ENCODE measurements around the gene ADARB2.

ADARB2 gene

DNA sequence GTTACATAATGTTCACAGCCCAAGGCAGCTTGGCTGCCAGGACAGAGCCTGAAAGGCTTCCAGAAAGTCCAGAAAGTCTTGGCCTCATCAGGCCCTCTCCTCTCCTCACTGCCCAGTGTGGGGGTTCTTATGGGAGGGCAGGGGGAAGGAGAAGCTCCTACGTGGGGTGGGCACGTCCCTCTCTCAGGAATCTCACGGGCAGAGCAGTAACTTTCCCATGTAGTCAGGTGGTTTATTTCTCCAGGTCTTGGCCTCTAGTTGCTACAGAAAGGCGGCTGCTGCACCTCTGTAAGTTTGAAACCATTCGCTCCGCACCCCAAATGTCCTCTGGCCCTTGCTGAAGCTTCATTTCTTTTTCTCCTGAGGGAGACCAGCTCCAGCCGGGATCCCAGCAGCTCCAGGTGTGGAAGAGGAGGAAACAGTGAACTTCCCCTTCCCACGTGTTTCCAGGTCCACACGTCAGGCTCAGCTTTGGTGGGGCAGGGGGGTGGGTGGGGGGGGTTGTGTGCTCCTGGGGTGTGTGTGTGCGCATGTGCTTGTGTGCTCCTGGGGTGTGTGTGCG, 360.9 kb downstream of the ADARB2 start:
- no peak for DNase-seq

GRCh38 chr10:1375346-1376170, 361.8 kb downstream of the ADARB2 start:
- no peak for DNase-seq

DNA sequence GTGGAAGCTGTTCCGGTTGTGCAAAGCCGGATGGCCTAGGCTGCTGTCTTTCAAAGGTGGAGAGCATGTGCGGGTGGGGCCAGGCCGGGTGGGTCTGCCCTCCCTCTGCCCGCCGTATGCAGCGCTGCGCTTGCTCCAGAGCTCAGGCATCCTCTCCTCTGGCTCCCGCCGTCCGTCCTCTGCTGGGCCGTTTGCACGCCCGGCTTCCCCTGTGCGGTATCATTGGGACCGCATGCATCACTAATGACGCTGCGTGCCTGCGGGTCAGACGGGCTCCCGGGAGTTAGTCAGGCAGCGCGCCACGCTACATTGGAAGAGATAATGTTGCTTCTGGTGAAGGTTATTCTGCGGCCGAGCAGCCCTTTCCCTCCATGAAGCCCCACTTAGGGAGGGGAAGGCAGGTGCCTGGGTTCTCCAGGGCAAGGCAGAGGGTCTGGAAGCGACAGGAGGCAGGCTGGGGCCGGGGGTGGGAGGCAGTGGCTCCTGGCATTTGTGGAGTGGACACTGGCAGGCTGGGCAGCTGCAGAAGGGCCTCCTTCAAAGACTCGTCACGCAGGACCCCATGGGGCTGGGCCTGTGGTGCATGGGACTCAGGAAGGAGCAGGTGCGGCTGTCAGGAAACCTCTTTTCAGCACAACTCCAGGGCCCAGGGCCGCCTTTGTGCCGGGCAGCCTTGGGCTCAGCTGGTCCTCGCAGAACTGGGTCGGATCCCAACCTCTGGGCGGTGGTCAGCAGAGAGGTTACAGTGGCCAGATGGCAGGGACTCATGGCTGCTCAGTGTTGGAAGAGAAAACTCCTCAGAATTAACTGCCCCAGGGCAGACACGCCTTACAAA, 362.6 kb downstream of the ADARB2 start:
- DNase-seq = no peak

- DNase-seq = no peak
Observed at GRCh38 chr10:1373287-1373686, 364.0 kb downstream of the ADARB2 start.

- DNase-seq = no peak
Observed at GRCh38 chr10:1372212-1372611, 365.1 kb downstream of the ADARB2 start.

DNA sequence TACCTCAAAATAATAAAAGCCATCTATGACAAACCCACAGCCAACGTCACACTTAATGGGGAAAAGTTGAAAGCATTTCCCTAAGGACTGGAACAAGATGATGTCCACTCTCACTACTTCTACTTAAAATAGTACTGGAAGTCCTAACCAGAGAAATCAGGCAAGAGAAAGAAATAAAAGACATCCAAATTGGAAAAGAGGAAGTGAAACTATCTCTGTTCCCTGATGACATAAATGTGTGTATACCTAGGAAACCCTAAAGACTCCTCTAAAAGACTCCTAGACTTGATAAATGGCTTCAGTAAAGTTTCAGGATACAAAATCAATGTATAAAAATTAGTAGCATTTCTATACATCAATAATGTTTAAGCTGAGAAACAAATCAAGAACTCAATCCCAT, 367.0 kb downstream of the ADARB2 start:
- DNase-seq = no peak

DNA sequence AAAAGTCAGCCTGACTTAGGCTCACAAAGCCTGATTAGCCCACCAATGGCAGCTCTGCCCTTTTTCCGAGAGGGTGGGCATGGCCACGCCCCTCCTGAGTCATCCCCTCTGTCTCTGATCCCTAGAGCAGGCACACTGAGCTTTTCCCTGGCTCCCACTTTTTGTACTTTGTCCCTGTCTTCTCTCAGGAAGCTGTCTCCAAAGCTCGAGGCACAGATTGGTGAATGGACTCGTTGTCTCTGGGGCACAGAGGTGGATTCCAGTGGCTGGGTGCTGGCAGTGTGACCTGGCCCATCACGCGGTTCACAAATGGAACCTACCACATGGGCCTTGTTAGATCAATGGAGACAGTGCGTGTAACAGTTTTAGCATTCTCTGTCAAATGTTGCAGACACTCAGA, 367.7 kb downstream of the ADARB2 start:
- DNase-seq = no peak

DNA sequence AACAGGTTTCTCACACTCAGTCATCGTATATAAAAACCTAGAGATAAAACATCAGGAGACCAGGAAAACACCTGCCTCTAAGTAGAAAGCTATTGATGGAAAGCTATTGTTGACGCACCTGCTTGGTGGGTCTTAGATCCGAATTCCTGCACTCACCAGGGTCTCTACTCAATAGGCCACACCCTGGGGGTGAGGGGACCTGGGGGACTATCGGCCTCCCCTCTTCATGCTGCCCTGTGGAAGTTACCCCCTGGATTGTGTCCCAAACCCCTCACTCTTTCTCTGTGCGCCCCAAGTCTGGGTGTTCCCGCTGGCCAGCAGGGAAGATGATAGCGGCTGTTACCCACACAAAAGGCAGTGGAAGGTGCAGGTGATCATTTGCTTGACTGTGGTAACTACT, 368.1 kb downstream of the ADARB2 start:
- DNase-seq = no peak

GRCh38 chr10:1368842-1369171, 368.5 kb downstream of the ADARB2 start:
- DNase-seq = peak; percentile 47

GRCh38 chr10:1367938-1368841, 369.1 kb downstream of the ADARB2 start:
- no peak for DNase-seq

DNA sequence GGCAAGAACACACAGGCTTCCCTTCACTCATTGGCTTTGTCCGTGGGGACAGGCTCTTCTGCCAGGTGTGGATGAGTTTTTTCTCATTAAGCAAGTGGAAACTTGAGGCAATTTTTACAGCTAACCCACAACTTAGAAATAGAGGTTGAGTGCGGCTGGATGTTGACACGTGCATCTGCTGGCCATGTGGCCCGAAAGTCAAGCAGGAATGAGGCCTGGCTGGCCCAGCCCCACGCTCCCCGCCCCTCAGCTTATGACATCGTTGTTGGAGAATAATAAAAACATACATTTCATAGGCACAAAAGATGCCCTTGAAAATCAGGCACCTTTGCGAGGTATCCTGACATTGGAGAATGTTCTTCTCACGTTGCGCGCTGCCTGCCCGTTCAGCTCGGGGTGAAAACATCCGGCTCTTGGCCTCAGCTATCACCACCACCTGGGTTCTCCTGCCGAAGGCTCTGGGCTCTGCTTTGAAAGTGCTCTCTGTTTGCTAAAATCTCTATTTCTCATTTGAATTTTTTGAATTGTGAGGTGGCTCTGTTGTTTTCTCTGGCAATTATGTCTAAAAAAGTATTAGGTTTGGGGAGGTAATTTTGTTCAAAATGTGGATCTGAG, 370.4 kb downstream of the ADARB2 start:
- DNase-seq = no peak

DNA sequence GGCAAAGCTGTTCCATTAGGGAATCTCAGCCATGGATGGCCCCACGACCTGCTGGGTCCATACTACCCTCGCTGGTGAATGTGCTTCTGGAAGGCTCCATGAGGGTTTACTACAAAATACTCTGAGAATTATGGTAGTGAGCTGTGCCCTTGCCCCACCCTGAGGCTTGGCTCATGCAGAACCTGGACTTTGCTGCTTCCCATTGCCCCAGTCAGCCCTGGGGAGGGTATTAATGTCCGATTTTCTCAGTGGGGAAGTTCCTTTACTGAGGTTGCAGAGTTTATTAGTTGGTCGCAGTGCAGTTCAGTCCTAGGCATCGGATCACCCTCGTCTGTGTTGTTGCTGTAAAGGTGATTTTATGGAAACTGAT, 371.0 kb downstream of the ADARB2 start:
- DNase-seq = no peak

DNA sequence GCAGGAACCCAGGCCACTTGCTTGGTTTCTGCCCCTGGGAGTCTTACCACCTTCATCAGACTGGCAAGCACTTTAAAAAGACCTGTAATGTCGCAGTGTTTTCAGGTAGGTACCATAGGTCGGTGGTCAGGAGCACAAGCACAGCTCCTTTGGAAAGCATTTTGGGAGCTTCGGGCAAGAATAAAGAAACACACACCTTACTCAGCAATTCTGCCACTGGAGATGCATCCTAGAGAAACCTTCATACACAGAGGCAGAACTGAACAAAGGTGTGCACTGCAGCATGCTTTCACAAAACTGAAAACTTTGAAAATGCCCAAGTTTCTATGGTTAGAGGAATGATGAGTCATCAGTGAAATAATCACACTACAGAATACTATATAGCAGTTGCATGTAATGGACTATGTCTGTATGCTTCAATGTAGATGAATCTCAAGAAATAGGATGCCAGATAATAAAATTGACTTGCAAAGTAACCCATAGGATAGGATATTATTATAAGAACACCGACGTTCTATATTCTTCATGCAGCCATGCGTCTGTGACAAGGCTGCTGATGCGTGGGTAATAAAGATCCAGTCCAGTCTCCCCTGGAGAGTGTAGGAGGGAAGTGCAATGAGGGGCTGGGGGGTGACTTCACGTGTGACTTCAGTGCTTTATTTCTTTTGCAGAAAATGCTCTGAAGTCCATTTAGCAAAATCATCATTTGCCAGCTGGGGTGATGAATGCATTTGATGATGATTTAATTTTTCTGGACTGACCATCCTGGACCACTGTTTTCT, 371.6 kb downstream of the ADARB2 start:
- DNase-seq = no peak

- DNase-seq = no peak
Observed at GRCh38 chr10:1364151-1364910, 373.0 kb downstream of the ADARB2 start.

DNA sequence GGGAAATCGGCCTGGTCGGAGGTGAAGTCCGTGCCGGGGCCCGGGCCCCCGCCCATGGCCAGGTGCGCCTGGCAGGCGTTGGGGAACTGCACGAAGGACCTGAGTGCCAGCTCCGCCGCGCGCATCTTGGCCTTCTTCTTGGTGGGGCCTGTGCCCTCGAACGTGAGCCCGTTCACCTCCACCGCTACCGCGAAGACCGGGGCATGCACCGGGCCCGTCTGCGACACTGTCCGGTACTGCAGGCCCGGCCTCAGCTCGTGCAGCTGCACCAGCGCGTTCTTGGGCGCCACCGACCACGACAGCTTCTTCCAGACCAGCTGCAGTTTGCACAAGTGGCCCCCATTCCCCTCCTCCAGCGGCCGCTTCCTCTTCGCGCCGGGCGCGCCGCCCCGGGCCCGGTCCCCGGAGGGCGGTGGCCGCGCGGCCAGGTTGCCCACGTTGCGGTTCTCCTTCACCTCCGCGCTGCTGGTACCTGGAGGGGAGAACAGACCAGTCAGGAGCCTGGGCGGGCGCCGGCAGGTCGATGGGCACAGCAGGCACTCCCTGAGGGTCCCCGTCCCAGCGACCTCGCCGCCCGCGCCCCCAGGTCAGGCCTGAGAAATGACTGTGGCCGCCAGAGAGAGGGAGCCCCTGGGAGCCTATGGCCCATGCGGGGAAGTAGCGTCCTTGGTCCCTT, 373.7 kb downstream of the ADARB2 start:
- no peak for DNase-seq

- no peak for DNase-seq
Observed at GRCh38 chr10:1362589-1363445, 374.5 kb downstream of the ADARB2 start.

- DNase-seq = no peak
Observed at GRCh38 chr10:1361411-1362105, 375.8 kb downstream of the ADARB2 start.

DNA sequence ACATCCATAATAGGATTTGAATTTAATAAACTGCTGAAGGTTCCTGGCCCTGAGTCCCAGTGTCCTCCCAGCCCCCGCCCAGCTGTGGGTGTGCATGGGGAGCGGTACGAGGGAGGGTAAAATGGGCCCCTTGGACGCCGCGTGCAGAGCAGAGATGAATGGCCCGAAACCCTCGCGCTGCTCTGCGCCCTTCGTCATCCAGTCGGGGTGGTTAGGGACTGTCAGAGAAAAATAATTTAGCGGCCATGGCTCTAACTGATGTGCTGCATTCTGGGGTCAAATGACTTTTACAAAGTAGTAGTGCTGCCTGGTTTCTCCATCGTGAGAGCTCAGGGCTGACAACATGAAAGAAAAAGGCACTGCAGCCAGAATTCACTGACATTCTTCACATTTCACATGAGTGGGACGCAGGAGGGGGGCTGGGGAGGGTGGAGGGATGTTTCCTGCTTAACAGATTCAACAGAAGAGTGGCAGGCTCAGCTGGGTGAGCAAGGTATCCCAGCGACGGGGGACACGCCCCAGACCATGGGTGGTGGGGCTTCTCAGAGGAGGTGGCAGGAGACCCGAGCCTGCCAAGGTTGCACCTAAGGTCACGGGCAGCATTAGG, 376.7 kb downstream of the ADARB2 start:
- DNase-seq = no peak

Measured in NCI-H146 (cell line).